HG03354 (cell line): Measurements from ENCODE around the gene PARP4.
"Not testable (repeated sequence)": the region's sequence is repeated elsewhere in the genome, so short reads cannot be mapped to it uniquely, and the experiment has no call there.

Source experiments
- ATAC-seq: cut with Tn5 transposase; IDR thresholded peaks from one replicate; pipeline ENCODE4 v1.9.1; 2021; ENCODE audit warnings: mild to moderate bottlenecking; ENCODE audit not compliant: unreplicated experiment, poor library complexity, severe bottlenecking

The PARP4 gene

DNA sequence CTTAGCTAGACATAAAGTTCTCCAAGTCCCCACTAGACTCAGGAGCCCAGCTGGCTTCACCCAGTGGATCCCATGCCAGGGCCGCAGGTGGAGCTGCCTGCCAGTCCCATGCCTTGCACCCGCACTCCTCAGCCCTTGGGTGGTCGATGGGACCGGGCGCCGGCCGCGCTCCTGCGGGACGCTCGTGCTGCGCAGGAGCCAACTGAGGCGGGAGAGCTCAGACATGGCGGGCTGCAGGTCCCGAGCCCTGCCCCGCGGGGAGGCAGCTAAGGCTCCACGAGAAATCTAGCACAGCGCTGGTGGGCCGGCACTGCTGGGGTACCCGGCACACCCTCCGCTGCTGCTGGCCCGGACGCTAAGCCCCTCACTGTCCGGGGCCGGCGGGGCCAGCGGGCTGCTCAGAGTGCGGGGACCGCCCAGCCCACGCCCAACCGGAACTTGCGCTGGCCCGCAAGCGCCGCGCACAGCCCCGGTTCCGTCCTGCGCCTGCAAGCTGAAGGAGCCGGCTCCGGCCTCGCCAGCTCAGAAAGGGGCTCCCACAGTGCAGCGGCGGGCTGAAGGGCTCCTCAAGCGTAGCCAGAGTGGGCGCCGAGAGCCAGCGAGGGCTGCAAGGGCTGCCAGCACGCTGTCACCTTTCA is 5.8 kb downstream of the PARP4 start:
- ATAC-seq: no peak

GRCh38 chr13:24506283-24506682 is 6.3 kb downstream of the PARP4 start:
- ATAC-seq: not testable (repeated sequence)

GRCh38 chr13:24505756-24506155 is 6.8 kb downstream of the PARP4 start:
- ATAC-seq: no peak

- no peak for ATAC-seq
Observed at GRCh38 chr13:24505256-24505655, 7.3 kb downstream of the PARP4 start.

DNA sequence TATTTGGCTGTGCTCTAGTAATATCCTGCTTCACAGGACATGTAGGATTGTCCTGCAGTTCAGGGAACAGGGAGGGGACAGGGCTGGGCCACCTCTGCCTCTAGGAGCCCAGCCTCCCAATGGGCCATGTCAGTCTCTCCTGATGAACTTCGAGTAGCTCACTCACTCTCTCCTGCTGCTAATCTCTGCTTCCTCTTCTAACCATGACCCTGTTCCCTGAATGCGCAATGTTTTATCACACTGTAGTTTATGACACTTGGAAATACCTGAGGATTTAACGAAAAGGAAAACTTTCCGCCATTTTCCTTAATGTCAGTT is 9.2 kb downstream of the PARP4 start:
- ATAC-seq: no peak

GRCh38 chr13:24502533-24503378 is 9.8 kb downstream of the PARP4 start:
- no peak for ATAC-seq

DNA sequence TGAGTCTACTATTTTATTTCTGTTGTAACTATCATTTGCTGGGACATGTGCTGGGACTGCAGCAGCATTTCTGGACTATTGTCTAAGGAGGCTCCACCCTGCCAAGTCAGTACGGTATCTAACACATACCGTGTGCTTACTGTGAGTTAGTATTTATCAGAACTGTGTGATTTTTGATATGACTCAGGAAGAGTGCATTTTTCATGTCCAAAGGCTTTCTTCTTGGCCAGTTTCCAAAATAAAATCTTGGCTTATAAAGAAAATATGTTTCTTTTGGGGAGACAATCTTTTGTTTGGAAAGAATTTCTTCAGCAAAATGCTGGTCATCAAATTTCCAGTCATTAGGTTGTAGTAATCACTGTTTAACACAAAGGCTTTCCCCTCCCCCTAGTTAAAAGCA is 11.6 kb downstream of the PARP4 start:
- no peak for ATAC-seq

DNA sequence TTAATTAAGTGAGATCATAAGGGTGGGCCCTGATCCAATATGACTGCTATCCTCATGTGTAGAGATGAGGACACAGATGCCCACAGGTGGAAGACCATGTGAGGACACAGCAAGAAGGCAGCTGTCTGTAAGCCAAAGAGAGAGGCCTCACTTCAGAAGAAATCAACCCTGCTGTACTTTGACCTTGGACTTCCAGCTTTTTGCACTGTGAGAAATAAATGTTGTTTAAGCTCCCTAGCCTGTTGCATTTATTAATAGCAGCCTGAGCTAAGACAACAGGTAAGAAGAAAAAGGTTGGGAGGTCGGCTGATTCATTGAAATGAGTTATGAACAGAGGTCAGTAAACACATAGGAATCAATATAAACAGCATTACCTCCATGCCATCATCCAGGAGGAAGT is 14.8 kb downstream of the PARP4 start:
- no peak for ATAC-seq

DNA sequence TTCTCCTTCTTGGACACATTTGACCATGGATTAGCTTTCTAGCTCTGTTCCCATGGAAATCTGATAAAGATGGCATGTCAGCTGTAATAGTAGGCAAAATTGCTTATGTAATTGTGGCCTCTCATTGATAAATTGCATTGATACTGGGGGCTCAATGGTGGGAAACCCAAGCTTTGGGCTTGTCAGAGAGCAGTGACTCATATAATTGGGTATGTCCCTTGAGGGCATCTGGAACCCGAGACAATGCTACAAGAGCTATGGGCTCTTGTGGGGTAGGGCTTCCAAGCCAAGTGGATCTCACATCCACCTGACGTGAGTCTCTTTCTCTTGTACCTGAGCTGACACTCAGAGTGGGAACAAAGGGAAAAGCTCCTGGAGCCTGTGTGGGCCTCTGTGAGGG is 16.3 kb downstream of the PARP4 start:
- ATAC-seq: not testable (repeated sequence)

DNA sequence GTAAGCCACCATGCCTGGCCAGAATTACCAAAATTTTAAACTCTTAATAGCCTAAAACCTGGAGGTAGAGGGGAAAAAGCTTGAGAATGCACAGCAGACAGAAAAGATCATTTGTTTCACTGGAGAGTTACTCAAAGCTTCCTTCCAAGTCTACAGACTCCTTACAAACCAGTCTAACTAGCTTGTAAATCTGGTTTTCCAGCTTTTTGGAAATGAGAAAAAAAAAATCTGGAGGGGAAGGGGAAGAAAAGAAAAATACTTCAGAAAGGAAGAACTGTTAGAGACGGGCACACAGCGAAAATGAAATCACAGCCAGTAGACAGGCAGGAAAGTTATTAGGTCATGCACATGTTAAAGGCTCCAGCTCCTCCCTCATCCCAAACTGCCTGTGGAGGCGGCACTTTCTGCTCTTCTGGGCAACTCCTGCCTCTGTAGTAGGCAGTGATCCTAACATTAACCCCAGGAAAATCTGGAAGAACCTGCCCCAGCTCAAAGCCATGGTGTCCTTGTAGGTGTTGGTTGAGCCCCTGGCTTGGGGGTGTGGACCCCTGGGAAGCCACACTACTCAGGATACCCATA is 17.3 kb downstream of the PARP4 start:
- no peak for ATAC-seq

- no peak for ATAC-seq
Observed at GRCh38 chr13:24493356-24493755, 19.2 kb downstream of the PARP4 start.

GRCh38 chr13:24491845-24492244 is 20.7 kb downstream of the PARP4 start:
- ATAC-seq: no peak

DNA sequence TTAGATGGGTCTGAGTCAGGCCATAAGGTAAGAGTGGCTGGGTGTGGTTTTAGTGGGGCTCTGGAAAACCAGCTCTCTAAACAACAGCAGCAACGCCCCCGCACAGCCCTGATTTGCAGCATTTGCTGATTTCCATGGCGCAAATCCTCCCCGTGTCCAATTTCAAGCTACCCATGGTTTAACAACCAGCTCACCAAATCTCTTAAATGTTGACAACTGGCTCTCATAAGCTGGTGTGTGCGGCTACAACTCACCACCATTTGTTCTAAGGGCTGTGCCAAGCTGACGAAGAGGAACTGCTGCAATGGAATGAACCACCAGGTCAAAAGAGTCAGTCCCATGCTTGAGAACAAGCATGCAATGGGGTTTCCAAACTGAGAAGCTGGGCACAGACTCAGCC is 22.9 kb downstream of the PARP4 start:
- no peak for ATAC-seq

DNA sequence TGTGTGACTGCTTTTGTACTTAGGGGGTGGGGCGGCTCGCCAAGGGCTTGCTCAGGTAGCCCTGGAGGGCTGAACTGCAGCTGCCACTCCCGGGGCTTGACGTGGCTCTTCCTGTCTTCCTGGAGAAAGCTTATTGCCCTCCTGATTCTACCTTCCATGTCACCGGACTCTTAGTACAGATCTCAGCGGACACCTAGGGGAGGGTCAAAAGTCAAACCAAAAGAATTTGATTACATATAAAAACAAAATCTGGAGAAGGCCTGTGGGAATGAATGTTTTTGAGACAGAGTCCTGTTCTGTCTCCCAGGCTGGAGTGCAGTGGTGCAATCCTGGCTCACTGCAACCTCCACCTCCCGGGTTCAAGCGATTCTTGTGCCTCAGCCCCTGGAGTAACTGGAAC is 24.5 kb downstream of the PARP4 start:
- ATAC-seq: not testable (repeated sequence)

DNA sequence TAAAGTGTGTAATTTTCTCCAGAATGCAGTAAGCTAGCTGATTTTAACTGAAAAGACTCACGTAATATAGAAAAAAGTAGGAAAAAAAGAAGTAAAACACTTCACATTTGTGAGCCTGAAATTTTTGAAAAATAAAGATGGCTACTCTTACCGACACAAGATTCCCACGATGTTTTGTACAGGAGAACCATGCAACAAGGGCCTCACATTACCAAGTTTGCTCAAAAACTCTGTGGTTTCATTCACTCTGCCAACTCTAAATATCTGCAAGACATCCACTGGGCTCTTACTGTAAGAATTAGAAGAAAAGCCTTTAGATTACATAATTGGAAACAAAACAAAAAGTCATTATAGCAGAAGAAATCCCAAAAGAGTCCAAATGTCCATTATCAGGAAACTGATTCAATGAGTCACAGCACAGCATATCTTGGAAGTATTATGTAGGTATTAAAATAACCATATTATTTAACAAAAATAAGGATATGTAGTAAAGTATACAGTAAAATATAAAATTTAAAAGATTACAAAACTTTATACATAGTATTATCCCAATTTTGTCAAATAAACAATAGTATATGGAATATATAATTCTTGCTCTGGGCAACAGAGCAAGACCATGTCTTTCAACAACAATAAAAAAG is 26.4 kb downstream of the PARP4 start:
- ATAC-seq: not testable (repeated sequence)

- no peak for ATAC-seq
Observed at GRCh38 chr13:24473686-24474085, 38.9 kb downstream of the PARP4 start.

GRCh38 chr13:24472129-24472528 is 40.4 kb downstream of the PARP4 start:
- not testable (repeated sequence) for ATAC-seq

- ATAC-seq: no peak
Observed at GRCh38 chr13:24463078-24463477, 49.5 kb downstream of the PARP4 start.

- ATAC-seq: no peak
Observed at GRCh38 chr13:24460256-24460655, 52.3 kb downstream of the PARP4 start.

DNA sequence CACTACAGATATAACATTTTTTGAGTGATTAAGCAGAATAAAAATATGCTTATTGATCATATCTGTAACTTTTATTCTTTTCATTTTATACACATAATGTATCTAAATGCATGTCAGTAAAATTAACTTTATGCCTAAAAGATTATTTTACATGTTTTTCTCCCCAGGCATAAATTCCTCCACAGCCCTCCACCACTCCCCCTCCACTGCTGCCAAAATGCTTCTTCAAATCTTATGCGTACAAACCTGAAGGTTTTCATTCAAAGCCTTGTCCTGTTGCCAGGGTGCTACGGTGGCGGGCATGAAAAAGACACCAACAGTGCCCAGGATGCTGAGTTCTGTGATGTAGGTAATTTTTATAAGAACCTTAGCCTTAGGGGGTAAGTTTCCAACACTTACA is 52.9 kb downstream of the PARP4 start:
- ATAC-seq: no peak

GRCh38 chr13:24459234-24459633 is 53.3 kb downstream of the PARP4 start:
- ATAC-seq: no peak
